SKM-1 treated with dmso at 0.1 percent for 144 hours (cell line): ENCODE measurements around the gene KLHL9.
A peak's percentile ranks its signal among the peaks of the same experiment; 100 is the strongest.

ENCODE experiments used
- DNase-seq: peaks from one replicate; lab custom pipeline; 2025; ENCODE audit not compliant: unreplicated experiment; lab: John Stamatoyannopoulos, UW

KLHL9 gene

GRCh38 chr9:21320465-21320864, 14.7 kb downstream of the KLHL9 start:
- DNase-seq, result no peak

DNA sequence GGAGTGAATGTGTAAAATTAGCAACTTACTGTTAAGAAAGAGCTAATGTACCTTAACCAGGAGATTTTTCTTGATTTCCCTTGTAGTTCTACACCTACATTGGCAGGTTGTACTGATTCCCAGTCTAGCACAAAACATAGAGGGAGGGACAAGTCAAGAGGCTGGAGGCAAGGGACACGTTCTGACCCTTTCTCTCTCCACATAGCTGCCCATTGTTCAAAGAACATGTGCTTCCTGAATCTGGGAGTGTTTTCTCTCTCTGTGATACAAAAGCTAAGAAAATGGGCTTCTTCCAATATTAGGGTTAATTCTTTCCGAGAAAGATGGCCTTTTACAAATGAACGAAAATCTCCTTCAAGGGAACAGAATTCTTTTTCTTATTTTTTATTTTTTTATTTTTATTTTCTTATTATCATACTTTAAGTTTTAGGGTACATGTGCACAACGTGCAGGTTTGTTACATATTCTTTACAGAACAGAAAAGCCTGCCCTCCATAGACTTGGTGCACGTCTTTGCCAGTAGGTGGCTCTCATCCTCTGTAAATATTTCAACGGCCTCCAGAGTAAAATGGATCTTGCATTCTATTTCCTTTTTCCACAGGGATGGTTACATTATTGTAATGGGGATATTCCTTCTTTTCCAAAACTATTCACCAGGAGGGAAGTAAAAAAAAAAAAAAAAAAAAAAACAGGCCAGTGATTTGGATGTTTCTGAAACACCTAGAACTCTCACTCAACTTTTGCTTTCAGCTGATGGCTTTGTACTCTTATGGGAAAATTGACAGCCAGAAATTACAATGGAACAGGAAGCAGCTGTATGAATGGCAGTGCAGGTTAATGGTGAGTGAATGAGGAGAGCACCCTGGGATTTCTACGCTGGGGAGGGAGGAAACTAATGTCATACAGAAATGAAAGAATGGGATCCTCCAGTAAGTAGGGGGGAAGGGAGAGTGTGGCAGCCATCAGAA, 17.0 kb downstream of the KLHL9 start:
- peak; percentile 31 for DNase-seq

GRCh38 chr9:21316860-21317259, 18.3 kb downstream of the KLHL9 start:
- DNase-seq, result no peak

- no peak for DNase-seq
Observed at GRCh38 chr9:21316032-21316842, 19.0 kb downstream of the KLHL9 start.

DNA sequence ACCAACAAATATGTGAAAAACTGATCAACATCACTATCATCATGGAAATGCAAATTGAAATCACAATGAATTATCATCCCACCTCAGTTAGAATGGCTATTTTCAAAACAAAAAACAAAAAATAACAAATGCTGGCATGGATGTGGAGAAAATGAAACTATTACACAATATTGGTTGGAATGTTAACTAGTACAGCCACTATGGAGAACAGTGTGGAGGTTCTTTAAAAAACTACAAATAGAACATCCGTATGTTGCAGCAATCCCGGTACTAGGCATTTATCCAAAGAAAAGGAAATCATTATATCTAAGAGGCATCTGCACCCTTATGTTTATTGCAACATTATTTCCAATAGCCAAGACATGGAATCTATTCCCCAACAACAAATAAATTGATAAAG, 21.1 kb downstream of the KLHL9 start:
- DNase-seq, result no peak

DNA sequence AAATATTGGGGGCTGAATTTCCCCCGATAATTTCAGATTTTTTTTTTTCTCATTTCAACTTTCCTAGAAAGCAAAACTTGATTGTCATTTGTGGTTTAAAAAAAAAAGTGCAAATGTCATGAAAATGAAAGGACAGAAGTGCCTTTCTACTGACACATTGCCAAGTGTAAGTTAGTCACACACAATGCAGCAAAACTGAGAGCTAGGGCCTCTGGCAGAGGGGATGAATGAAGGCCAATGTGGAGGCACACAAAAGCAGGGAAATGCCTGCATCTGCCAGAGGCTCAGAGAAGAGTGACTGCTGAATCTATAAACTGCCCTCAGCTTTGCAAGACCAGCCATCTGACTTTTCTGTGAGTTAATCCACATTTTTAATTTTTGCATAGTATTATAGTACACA, 23.3 kb downstream of the KLHL9 start:
- DNase-seq, result no peak

DNA sequence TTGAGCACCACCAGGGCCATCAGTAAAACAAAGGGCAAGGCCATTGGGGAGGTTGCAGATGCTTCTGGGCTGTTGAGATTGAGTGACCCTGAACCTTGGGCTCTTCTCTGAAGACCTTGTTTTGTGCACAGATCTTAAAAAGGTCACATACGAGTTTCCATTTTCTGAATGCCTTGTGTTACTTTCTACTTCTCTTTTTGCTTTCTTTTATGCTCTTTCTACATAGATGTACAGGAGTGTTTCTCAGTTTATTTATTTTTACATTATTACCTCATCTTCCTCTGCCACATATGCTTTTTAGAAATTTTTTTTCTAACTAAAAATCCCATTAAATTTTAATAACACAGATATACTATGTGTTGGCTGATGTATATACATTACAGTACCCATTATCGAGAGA, 30.0 kb downstream of the KLHL9 start, which contains the start of gene IFNA5:
IFNA5 (minus strand) TSS at position 101 of the 400 bp plus-strand sequence; CDS start at position 44, 57 bp downstream.
- no peak for DNase-seq

- DNase-seq, result no peak
Observed at GRCh38 chr9:21295992-21296391, 39.2 kb downstream of the KLHL9 start.

- peak; percentile 78 for DNase-seq
Observed at GRCh38 chr9:21294904-21295538, 40.2 kb downstream of the KLHL9 start.

DNA sequence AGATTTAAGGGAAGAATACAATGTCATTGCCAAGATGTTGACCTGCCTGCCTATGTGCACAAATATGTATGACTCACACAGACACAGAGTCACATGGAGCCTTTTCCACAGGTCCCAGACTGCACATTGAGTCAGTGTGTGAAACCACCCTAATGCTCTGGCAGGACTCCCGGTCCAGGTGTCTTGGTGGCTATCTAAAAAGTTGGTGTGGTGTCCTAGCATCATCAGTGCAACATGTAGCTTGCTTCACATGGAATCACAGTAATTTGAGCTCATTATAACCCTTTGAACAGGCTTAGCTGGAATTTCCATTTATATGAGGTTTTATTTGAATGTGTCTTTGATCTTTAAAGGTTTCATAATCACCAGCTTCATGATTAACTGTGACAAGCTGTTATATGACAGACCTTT, 40.8 kb downstream of the KLHL9 start:
- no peak for DNase-seq

- DNase-seq, result no peak
Observed at GRCh38 chr9:21289848-21290247, 45.4 kb downstream of the KLHL9 start.

GRCh38 chr9:21287280-21287679, 47.9 kb downstream of the KLHL9 start:
- DNase-seq, result peak; percentile 17

- DNase-seq, result peak; percentile 36
Observed at GRCh38 chr9:21286659-21287058, 48.5 kb downstream of the KLHL9 start.

- DNase-seq, result no peak
Observed at GRCh38 chr9:21286099-21286498, 49.1 kb downstream of the KLHL9 start.

GRCh38 chr9:21281275-21281674, 53.9 kb downstream of the KLHL9 start:
- DNase-seq, result no peak
